Measurements from ENCODE around the gene IFNA13. TPM values are rescaled to one million over a fixed set of nuclear protein-coding genes. Genes with fewer than 3 reads are reported as not detected.

Gene IFNA13
- total RNA-seq, 3 donors from 2014 or later: not detected

DNA sequence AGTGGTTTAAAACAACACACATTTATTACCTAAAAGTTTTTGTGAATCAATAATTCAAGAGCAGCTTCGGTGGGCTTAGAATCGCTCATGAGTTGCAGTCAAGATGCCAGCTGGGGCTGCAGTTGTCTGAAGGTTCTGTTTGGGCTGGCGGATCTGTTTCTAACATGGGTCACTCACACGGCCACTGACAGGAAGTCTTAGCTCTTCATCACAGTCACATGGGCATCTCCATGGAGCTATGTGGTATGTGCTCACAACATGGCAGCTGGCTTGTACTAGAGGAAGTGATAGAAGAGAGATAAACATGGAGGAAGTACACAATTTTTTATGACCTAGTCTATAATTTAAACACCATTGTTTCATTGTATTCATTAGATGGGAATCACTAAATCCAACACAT, 43.8 kb downstream of the IFNA13 start:
- intact Hi-C loops (cut with DNase I; ENCODE audit: low total_unique reads): no loop called here
- H3K36me3 ChIP-seq: no peaks in the 10 kb centered on the region
- H3K9me3 ChIP-seq: no peaks in the 10 kb centered on the region
- no peaks in the 10 kb centered on the region for H3K4me1 ChIP-seq
- TF ChIP-seq POLR2A (IDR thresholded peaks at IDR 0.05): no peak
- TF ChIP-seq POLR2AphosphoS5 (IDR thresholded peaks at IDR 0.05): no peak
- TF ChIP-seq, protein P1, sequence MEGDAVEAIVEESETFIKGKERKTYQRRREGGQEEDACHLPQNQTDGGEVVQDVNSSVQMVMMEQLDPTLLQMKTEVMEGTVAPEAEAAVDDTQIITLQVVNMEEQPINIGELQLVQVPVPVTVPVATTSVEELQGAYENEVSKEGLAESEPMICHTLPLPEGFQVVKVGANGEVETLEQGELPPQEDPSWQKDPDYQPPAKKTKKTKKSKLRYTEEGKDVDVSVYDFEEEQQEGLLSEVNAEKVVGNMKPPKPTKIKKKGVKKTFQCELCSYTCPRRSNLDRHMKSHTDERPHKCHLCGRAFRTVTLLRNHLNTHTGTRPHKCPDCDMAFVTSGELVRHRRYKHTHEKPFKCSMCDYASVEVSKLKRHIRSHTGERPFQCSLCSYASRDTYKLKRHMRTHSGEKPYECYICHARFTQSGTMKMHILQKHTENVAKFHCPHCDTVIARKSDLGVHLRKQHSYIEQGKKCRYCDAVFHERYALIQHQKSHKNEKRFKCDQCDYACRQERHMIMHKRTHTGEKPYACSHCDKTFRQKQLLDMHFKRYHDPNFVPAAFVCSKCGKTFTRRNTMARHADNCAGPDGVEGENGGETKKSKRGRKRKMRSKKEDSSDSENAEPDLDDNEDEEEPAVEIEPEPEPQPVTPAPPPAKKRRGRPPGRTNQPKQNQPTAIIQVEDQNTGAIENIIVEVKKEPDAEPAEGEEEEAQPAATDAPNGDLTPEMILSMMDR (IDR thresholded peaks at IDR 0.05): no peak
- no peak for DNase-seq (ENCODE audit: low spot score in 2 of 2)
- H3K27ac ChIP-seq: no peak overlapping the region
- H3K4me3 ChIP-seq: no peak overlapping the region
- no peaks in the 10 kb centered on the region for H3K27me3 ChIP-seq

DNA sequence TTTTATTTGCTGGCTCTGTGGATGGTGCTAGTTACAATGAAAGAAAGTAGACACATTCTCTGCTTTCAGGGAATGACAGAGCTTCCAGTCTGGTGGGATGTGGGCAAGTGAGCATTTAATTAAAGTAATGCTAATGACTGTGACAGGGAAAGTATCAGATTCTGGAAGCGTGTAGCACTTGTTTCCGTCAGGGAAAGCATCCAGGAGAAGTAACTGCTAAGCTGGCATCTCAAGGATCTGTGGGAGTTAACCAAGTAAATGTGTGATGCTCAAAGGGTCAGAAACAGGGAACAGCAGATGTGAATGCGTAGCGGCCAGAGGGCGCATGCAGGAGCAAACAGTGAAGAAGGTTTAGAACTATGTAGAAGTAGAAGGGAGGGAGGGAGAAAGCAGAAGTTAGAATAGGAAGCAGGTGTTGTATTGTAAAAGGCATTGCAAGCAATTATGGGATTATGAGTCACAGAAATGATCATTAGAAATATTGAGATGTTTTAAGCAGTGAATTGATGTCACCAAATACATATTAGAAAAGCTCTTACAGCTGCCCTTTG, 44.9 kb downstream of the IFNA13 start:
- intact Hi-C loops (cut with DNase I; ENCODE audit: low total_unique reads): no loop called here
- no peaks in the 10 kb centered on the region for H3K36me3 ChIP-seq
- DNase-seq (ENCODE audit: low spot score in 2 of 2): no peak

DNA sequence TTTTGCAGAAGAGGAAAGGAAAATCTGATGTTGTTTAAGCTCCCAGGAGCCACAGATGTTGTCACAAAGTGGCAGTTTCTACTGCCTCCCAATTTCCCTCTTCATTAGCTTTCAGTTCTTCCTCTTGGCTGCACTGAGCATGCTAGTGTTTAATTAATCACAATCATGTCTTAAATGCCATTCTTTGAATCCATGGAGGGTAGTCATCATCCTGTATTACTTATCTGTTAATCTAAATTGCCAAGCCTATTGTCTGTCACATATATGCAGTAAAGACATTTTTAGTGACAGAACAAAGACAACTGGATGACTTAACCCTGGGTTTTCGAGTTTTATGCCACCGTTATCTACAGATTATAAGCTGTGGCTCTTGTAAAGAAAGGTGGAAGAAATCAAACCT, 47.4 kb downstream of the IFNA13 start:
- no peaks in the 10 kb centered on the region for H3K36me3 ChIP-seq
- H3K4me1 ChIP-seq: no peaks in the 10 kb centered on the region
- intact Hi-C loops (cut with DNase I; ENCODE audit: low total_unique reads): no loop called here
- no peak overlapping the region for H3K27ac ChIP-seq
- no peaks in the 10 kb centered on the region for H3K27me3 ChIP-seq
- H3K9me3 ChIP-seq: no peaks in the 10 kb centered on the region
- DNase-seq (ENCODE audit: low spot score in 2 of 2): no peak
- no peak overlapping the region for H3K4me3 ChIP-seq
- no peak for TF ChIP-seq POLR2A (IDR thresholded peaks at IDR 0.05)
- TF ChIP-seq, protein P1 (IDR thresholded peaks at IDR 0.05): no peak
- no peak for TF ChIP-seq POLR2AphosphoS5 (IDR thresholded peaks at IDR 0.05)

More for the DNA sequence above, 44.9 kb downstream of the IFNA13 start:
- no peak overlapping the region for H3K4me3 ChIP-seq
- H3K27me3 ChIP-seq: no peaks in the 10 kb centered on the region
- no peak overlapping the region for H3K27ac ChIP-seq
- no peaks in the 10 kb centered on the region for H3K4me1 ChIP-seq
- TF ChIP-seq POLR2AphosphoS5 (IDR thresholded peaks at IDR 0.05): no peak
- TF ChIP-seq, protein P1 (IDR thresholded peaks at IDR 0.05): no peak
- no peak for TF ChIP-seq POLR2A (IDR thresholded peaks at IDR 0.05)
- no peaks in the 10 kb centered on the region for H3K9me3 ChIP-seq

DNA sequence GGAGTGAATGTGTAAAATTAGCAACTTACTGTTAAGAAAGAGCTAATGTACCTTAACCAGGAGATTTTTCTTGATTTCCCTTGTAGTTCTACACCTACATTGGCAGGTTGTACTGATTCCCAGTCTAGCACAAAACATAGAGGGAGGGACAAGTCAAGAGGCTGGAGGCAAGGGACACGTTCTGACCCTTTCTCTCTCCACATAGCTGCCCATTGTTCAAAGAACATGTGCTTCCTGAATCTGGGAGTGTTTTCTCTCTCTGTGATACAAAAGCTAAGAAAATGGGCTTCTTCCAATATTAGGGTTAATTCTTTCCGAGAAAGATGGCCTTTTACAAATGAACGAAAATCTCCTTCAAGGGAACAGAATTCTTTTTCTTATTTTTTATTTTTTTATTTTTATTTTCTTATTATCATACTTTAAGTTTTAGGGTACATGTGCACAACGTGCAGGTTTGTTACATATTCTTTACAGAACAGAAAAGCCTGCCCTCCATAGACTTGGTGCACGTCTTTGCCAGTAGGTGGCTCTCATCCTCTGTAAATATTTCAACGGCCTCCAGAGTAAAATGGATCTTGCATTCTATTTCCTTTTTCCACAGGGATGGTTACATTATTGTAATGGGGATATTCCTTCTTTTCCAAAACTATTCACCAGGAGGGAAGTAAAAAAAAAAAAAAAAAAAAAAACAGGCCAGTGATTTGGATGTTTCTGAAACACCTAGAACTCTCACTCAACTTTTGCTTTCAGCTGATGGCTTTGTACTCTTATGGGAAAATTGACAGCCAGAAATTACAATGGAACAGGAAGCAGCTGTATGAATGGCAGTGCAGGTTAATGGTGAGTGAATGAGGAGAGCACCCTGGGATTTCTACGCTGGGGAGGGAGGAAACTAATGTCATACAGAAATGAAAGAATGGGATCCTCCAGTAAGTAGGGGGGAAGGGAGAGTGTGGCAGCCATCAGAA, 49.6 kb downstream of the IFNA13 start:
- Histone ChIP-seq H3K27ac (no peak overlapping the region), H3K4me3 (no peak overlapping the region), H3K36me3 (no peaks in the 10 kb centered on the region), H3K27me3 (no peaks in the 10 kb centered on the region), H3K4me1 (no peaks in the 10 kb centered on the region), H3K9me3 (no peaks in the 10 kb centered on the region)
- intact Hi-C loops (cut with DNase I; ENCODE audit: low total_unique reads): no loop called here
- DNase-seq (ENCODE audit: low spot score in 2 of 2): no peak
- TF ChIP-seq POLR2A (IDR thresholded peaks at IDR 0.05): no peak
- TF ChIP-seq, protein P1 (IDR thresholded peaks at IDR 0.05): peak; percentile 53 to 64 (median 61)

Other genes starting within 250 kb of the IFNA13 start
- not detected for gene IFNW1, start 226.2 kb downstream of the IFNA13 start, total RNA-seq
- not detected for gene IFNA21, start 201.4 kb downstream of the IFNA13 start, total RNA-seq
- gene IFNA4, start 180.5 kb downstream of the IFNA13 start, total RNA-seq: not detected
- gene IFNA7, start 165.9 kb downstream of the IFNA13 start, total RNA-seq: not detected
- gene IFNA10, start 160.9 kb downstream of the IFNA13 start, total RNA-seq: not detected
- gene IFNA16, start 150.7 kb downstream of the IFNA13 start, total RNA-seq: not detected
- gene IFNA17, start 139.8 kb downstream of the IFNA13 start, total RNA-seq: not detected
- not detected for gene IFNA14, start 128.1 kb downstream of the IFNA13 start, total RNA-seq
- gene IFNA5, start 62.7 kb downstream of the IFNA13 start, total RNA-seq: under 1 TPM in 1 of 3 donors, not detected in 2; 0.32 TPM
- 10 to 100 TPM; 18.4 to 34.7 (median 25.9) TPM for gene KLHL9, start 32.7 kb downstream of the IFNA13 start, total RNA-seq
- gene IFNA6, start 17.2 kb downstream of the IFNA13 start, total RNA-seq: not detected
- gene IFNA2, start 17.3 kb upstream of the IFNA13 start, total RNA-seq: not detected
- not detected for gene IFNA8, start 41.1 kb upstream of the IFNA13 start, total RNA-seq
- not detected for gene IFNA1, start 72.4 kb upstream of the IFNA13 start, total RNA-seq
- gene IFNE, start 114.3 kb upstream of the IFNA13 start, total RNA-seq: 1 to 10 TPM in 1 of 3 donors, under 1 TPM in 1, not detected in 1; 0.33 to 1.0 TPM

Measured in breast epithelium (tissue), 4 donors.